Lower lobe of right lung (tissue), 2 donors: ENCODE results near the gene SNED1. TPM values are rescaled to one million over a fixed set of nuclear protein-coding genes. Genes with fewer than 3 reads are reported as not detected.
A peak's percentile ranks its signal among the peaks of the same experiment; 100 is the strongest.

Experiments
- ATAC-seq, 2 donors: fragments of 200-7000 bp; cut with Tn5 transposase; one replicate each; pipeline ENCODE4 v1.9.1; 2020 to 2022; ENCODE audit warnings: mild to moderate bottlenecking in 2 of 2, moderate library complexity in 2 of 2
- DNase-seq: peaks from one replicate; pipeline ENCODE4 v3.0.0-alpha.2; 2020
- H3K27ac ChIP-seq: fragments of 200-600 bp; one replicate; pipeline ENCODE4 v1.8.0; 2022
- H3K27me3 ChIP-seq: fragments of 200-600 bp; one replicate; pipeline ENCODE4 v1.8.0; 2022; ENCODE audit warnings: low read depth
- H3K36me3 ChIP-seq: fragments of 200-600 bp; one replicate; pipeline ENCODE4 v1.8.0; 2022; ENCODE audit warnings: mild to moderate bottlenecking
- H3K4me1 ChIP-seq: fragments of 200-600 bp; one replicate; pipeline ENCODE4 v1.8.0; 2022
- H3K4me3 ChIP-seq: fragments of 200-600 bp; one replicate; pipeline ENCODE4 v1.8.0; 2022; ENCODE audit warnings: mild to moderate bottlenecking
- H3K9me3 ChIP-seq: fragments of 200-600 bp; one replicate; pipeline ENCODE4 v1.8.0; 2022
- CTCF ChIP-seq: fragments of 200-600 bp; IDR thresholded peaks from one replicate; pipeline ENCODE4 v1.8.0; 2022; ENCODE audit warnings: antibody characterized with exemption, mild to moderate bottlenecking
- intact Hi-C: fragments of 100-400 bp; cut with DNase I; formaldehyde crosslinking; loops from one replicate; pipeline ENCODE4 v1.11.0; 2022
- total RNA-seq: library from RNA; stranded (reverse); fragmentation: NEBNext Ultra II Directional; extraction: Animal tissue kit (Norgen Biotek cat#: 25700); gene quantifications from one replicate; pipeline ENCODE4 v1.2.1, GENCODE V29; 2021
- donor health status: DM: no; HTN: yes; CAD: no; lungs with severe emphysema.

The SNED1 gene
- total RNA-seq, 1 donor from 2014 or later, result 36.2 TPM

- ATAC-seq, result no peak
- intact Hi-C loops, result no loop called here
Observed at GRCh38 chr2:241006412-241006811, 8.0 kb downstream of the SNED1 start.

GRCh38 chr2:241007111-241007510 lies 8.7 kb downstream of the SNED1 start:
- H3K4me1 ChIP-seq, result peaks cover 35% of the 10 kb centered on the region
- no peak overlapping the region for H3K4me3 ChIP-seq
- no peak for DNase-seq
- H3K27ac ChIP-seq, result no peak overlapping the region
- peaks cover 6% of the 10 kb centered on the region for H3K36me3 ChIP-seq
- H3K9me3 ChIP-seq, result peaks cover 20% of the 10 kb centered on the region
- ATAC-seq, result no peak
- H3K27me3 ChIP-seq, result no peaks in the 10 kb centered on the region
- no peak for TF ChIP-seq CTCF
- intact Hi-C loops, result no loop called here

More at GRCh38 chr2:241006412-241006811, 8.0 kb downstream of the SNED1 start:
- Histone ChIP-seq H3K9me3 (peaks cover 20% of the 10 kb centered on the region), H3K4me3 (no peak overlapping the region), H3K27me3 (no peaks in the 10 kb centered on the region), H3K27ac (no peak overlapping the region), H3K36me3 (peaks cover 6% of the 10 kb centered on the region), H3K4me1 (peaks cover 39% of the 10 kb centered on the region)
- no peak for TF ChIP-seq CTCF
- DNase-seq, result no peak

GRCh38 chr2:241007880-241008710 lies 9.7 kb downstream of the SNED1 start:
- no peaks in the 10 kb centered on the region for H3K27me3 ChIP-seq
- intact Hi-C loops, result no loop called here
- no peak overlapping the region for H3K27ac ChIP-seq

GRCh38 chr2:241008711-241009121 lies 10.3 kb downstream of the SNED1 start:
- ATAC-seq (no peak), DNase-seq (no peak)
- no peak for TF ChIP-seq CTCF
- Histone ChIP-seq H3K4me3 (no peak overlapping the region), H3K36me3 (no peaks in the 10 kb centered on the region), H3K27me3 (no peaks in the 10 kb centered on the region), H3K27ac (peak overlapping the region; percentile 73), H3K9me3 (peaks cover 17% of the 10 kb centered on the region), H3K4me1 (peaks cover 30% of the 10 kb centered on the region)
- intact Hi-C loops, result no loop called here

More at GRCh38 chr2:241007880-241008710, 9.7 kb downstream of the SNED1 start:
- Histone ChIP-seq H3K36me3 (peaks cover 5% of the 10 kb centered on the region), H3K4me1 (peaks cover 30% of the 10 kb centered on the region), H3K4me3 (no peak overlapping the region), H3K9me3 (peaks cover 20% of the 10 kb centered on the region)
- ATAC-seq (no peak), DNase-seq (peak; percentile 42)
- no peak for TF ChIP-seq CTCF

GRCh38 chr2:241009191-241009590 lies 10.8 kb downstream of the SNED1 start:
- H3K27me3 ChIP-seq, result no peaks in the 10 kb centered on the region
- intact Hi-C loops, result no loop called here
- TF ChIP-seq CTCF, result no peak
- peak overlapping the region; percentile 73 for H3K27ac ChIP-seq
- DNase-seq (peak; percentile 42), ATAC-seq (peak in 1 of 2 donors; percentile 4)
- H3K4me3 ChIP-seq, result no peak overlapping the region
- H3K9me3 ChIP-seq, result peaks cover 12% of the 10 kb centered on the region
- no peaks in the 10 kb centered on the region for H3K36me3 ChIP-seq
- H3K4me1 ChIP-seq, result peaks cover 30% of the 10 kb centered on the region
